Measurements from ENCODE around the gene CFAP221. TPM values are rescaled to one million over a fixed set of nuclear protein-coding genes. Genes with fewer than 3 reads are reported as not detected.

CFAP221 gene
- polyA plus RNA-seq, 2 of the 4 experiments (the other 2 are of a cell fraction), result 0.17 to 0.30 TPM

GRCh38 chr2:119625226-119625625, 81.0 kb downstream of the CFAP221 start:
- TF ChIP-seq BHLHE40 (IDR thresholded peaks at IDR 0.05; ENCODE audit: low read depth, low read length), result no peak
- Histone ChIP-seq H3K4me3 (no peak overlapping the region), H3K27ac (no peak overlapping the region), H3K4me2 (no peak overlapping the region), H3K4me1 (no peaks in the 10 kb centered on the region), H3K9me3 (peaks cover 2% of the 10 kb centered on the region; the same call in 1 of the 3 replicates)
- 67% methylated on average over 3 of the region's 3 CpGs for WGBS (ENCODE audit: missing lambda C conversion rate)
- DNase-seq (ENCODE audit: low read depth in 1 of 2, low spot score in 1 of 2), result no peak
- POLR2A ChIA-PET, result no interaction called here
- CTCF ChIA-PET, result no interaction called here
- FAIRE-seq, result no peak
- no peak for ATAC-seq

GRCh38 chr2:119629323-119629825, 85.1 kb downstream of the CFAP221 start:
- ATAC-seq (no peak), DNase-seq (ENCODE audit: low read depth in 1 of 2, low spot score in 1 of 2) (no peak), FAIRE-seq (no peak)
- TF ChIP-seq PHF8 (IDR thresholded peaks at IDR 0.05; ENCODE audit: borderline replicate concordance, low read depth) (no peak), SMC3 (IDR thresholded peaks at IDR 0.05) (no peak)
- ChIA-PET CTCF (interaction anchor here (0.6 to 1.5 kb wide), 3 partner anchors 11 to 174 kb away, joined by 3 to 4 read pairs (median 4); no protein-coding TSS in a partner anchor), POLR2A (no interaction called here)
- no peak overlapping the region for H3K27ac ChIP-seq
- 68% methylated on average over 4 of the region's 5 CpGs for WGBS (ENCODE audit: missing lambda C conversion rate)
- H3K9me3 ChIP-seq, result 0 out of 3 replicates have a peak, but pooled peaks cover 4% of the 10 kb centered on the region
- no peak overlapping the region for H3K4me3 ChIP-seq
- no peaks in the 10 kb centered on the region for H3K4me1 ChIP-seq
- H3K4me2 ChIP-seq, result no peak overlapping the region

- H3K27ac ChIP-seq, result no peak overlapping the region
- 44% methylated on average over 4 of the region's 4 CpGs for WGBS (ENCODE audit: missing lambda C conversion rate)
- H3K4me2 ChIP-seq, result no peak overlapping the region
- CTCF ChIA-PET, result interaction anchor here (1.4 kb wide), 2 partner anchors 11 to 12 kb away, joined by 4 to 7 read pairs; no protein-coding TSS in a partner anchor
- ATAC-seq (no peak), DNase-seq (ENCODE audit: low read depth in 1 of 2, low spot score in 1 of 2) (no peak), FAIRE-seq (no peak)
- no peak overlapping the region for H3K4me3 ChIP-seq
- TF ChIP-seq CTCF (IDR thresholded peaks at IDR 0.05), result no peak
- no peak for TF ChIP-seq NR3C1 (IDR thresholded peaks at IDR 0.05)
- TF ChIP-seq SREBF2 (IDR thresholded peaks at IDR 0.05), result no peak
- TF ChIP-seq ZSCAN20 (CRISPR knock-in tag; IDR thresholded peaks at IDR 0.05), result no peak
- no peak for TF ChIP-seq EHF (CRISPR knock-in tag; IDR thresholded peaks at IDR 0.05)
- TF ChIP-seq RFX5 (IDR thresholded peaks at IDR 0.05), result no peak
- TF ChIP-seq HOXA7 (CRISPR knock-in tag; IDR thresholded peaks at IDR 0.05), result no peak
- TF ChIP-seq KDM1A (IDR thresholded peaks at IDR 0.05; ENCODE audit: low read depth), result no peak
- TF ChIP-seq JUNB (IDR thresholded peaks at IDR 0.05), result no peak
- TF ChIP-seq BCL3 (IDR thresholded peaks at IDR 0.05), result no peak
- no peak for TF ChIP-seq MAZ (IDR thresholded peaks at IDR 0.05; ENCODE audit: borderline replicate concordance, low read depth, low read length)
- TF ChIP-seq SMC3 (IDR thresholded peaks at IDR 0.05), result no peak
- 0 out of 3 replicates have a peak, but pooled peaks cover 4% of the 10 kb centered on the region for H3K9me3 ChIP-seq
- POLR2A ChIA-PET, result no interaction called here
- H3K4me1 ChIP-seq, result no peaks in the 10 kb centered on the region
Observed at GRCh38 chr2:119630121-119630520, 85.9 kb downstream of the CFAP221 start.

GRCh38 chr2:119637371-119637770, 93.1 kb downstream of the CFAP221 start:
- DNase-seq (ENCODE audit: low read depth in 1 of 2, low spot score in 1 of 2) (no peak), FAIRE-seq (no peak), ATAC-seq (no peak)
- Histone ChIP-seq H3K4me3 (no peak overlapping the region), H3K4me1 (no peaks in the 10 kb centered on the region), H3K9me3 (no peaks in the 10 kb centered on the region), H3K27ac (no peak overlapping the region), H3K4me2 (no peak overlapping the region)
- POLR2A ChIA-PET, result no interaction called here
- 47% methylated on average over 5 of the region's 5 CpGs for WGBS (ENCODE audit: missing lambda C conversion rate)
- CTCF ChIA-PET, result interaction anchor here (1.2 to 1.5 kb wide), 2 partner anchors 11 to 161 kb away, joined by 3 read pairs; no protein-coding TSS in a partner anchor
- no peak for TF ChIP-seq ATOH8 (CRISPR knock-in tag; IDR thresholded peaks at IDR 0.05; ENCODE audit: low read depth)
- no peak for TF ChIP-seq PHF8 (IDR thresholded peaks at IDR 0.05; ENCODE audit: borderline replicate concordance, low read depth)
- no peak for TF ChIP-seq POLR2A (IDR thresholded peaks at IDR 0.05; ENCODE audit: low read length)
- no peak for TF ChIP-seq SREBF2 (IDR thresholded peaks at IDR 0.05)
- no peak for TF ChIP-seq POLR2AphosphoS2 (conservative IDR thresholded peaks at IDR 0.05; ENCODE audit: low read length)
- TF ChIP-seq FOSL2 (IDR thresholded peaks at IDR 0.05), result no peak
- no peak for TF ChIP-seq FOSL2 (CRISPR knock-in tag; IDR thresholded peaks at IDR 0.05)
- no peak for TF ChIP-seq NR3C1 (IDR thresholded peaks at IDR 0.05)
- TF ChIP-seq PBX3 (IDR thresholded peaks at IDR 0.05), result no peak
- no peak for TF ChIP-seq E2F6 (IDR thresholded peaks at IDR 0.05; ENCODE audit: borderline replicate concordance, low read depth)
- TF ChIP-seq GATA3 (IDR thresholded peaks at IDR 0.05; ENCODE audit: borderline replicate concordance), result no peak
- no peak for TF ChIP-seq NPAS2 (CRISPR knock-in tag; IDR thresholded peaks at IDR 0.05; ENCODE audit: borderline replicate concordance)
- TF ChIP-seq NFE2L2 (conservative IDR thresholded peaks at IDR 0.05; ENCODE audit: low read length), result no peak
- TF ChIP-seq HMGXB4 (CRISPR knock-in tag; IDR thresholded peaks at IDR 0.05; ENCODE audit: borderline replicate concordance), result no peak

Data from A549 (cell line).